H9 (cell line): Measurements from ENCODE around the gene ISOC1. TPM values are rescaled to one million over a fixed set of nuclear protein-coding genes. Genes with fewer than 3 reads are reported as not detected.

Source experiments
- DNase-seq: peaks from one replicate; pipeline ENCODE4 v3.0.0-alpha.2; 2017
- H2AFZ ChIP-seq: one replicate; pipeline ENCODE4 v1.6.1; 2013; ENCODE audit warnings: mild to moderate bottlenecking, low read length, control low read depth, moderate library complexity
- H2AK5ac ChIP-seq: 2 replicates; pipeline ENCODE4 v1.6.1; 2013; ENCODE audit warnings: low read length, control low read depth, mixed read lengths; ENCODE audit not compliant: insufficient read length
- H2BK120ac ChIP-seq: one replicate; pipeline ENCODE4 v1.6.1; 2013; ENCODE audit warnings: low read depth, mild to moderate bottlenecking, low read length, control low read depth, inconsistent platforms; ENCODE audit not compliant: poor library complexity, severe bottlenecking
- H2BK12ac ChIP-seq: 2 replicates; pipeline ENCODE4 v1.6.1; 2013; ENCODE audit warnings: low read length, control low read depth, mixed read lengths, low read depth; ENCODE audit not compliant: insufficient read length
- H2BK15ac ChIP-seq: 2 replicates; pipeline ENCODE4 v1.6.1; 2013; ENCODE audit warnings: low read depth, low read length, control low read depth
- H2BK20ac ChIP-seq: one replicate; pipeline ENCODE4 v1.6.1; 2013; ENCODE audit warnings: low read depth, mild to moderate bottlenecking, low read length, control low read depth, inconsistent platforms; ENCODE audit not compliant: poor library complexity, severe bottlenecking
- H2BK5ac ChIP-seq: 2 replicates; pipeline ENCODE4 v1.6.1; 2013; ENCODE audit warnings: low read length, control low read depth, mixed read lengths; ENCODE audit not compliant: insufficient read length
- H3K14ac ChIP-seq: 2 replicates; pipeline ENCODE4 v1.6.1; 2013; ENCODE audit warnings: low read length, control low read depth; ENCODE audit not compliant: insufficient read depth
- H3K18ac ChIP-seq: 2 replicates; pipeline ENCODE4 v1.6.1; 2013; ENCODE audit warnings: low read depth, mild to moderate bottlenecking, mixed read lengths, low read length, control low read depth; ENCODE audit not compliant: insufficient read length
- H3K23ac ChIP-seq: 2 replicates; pipeline ENCODE4 v1.6.1; 2013; ENCODE audit warnings: low read length, control low read depth, mixed read lengths, low read depth; ENCODE audit not compliant: insufficient read length
- H3K23me2 ChIP-seq: 2 replicates; pipeline ENCODE4 v1.6.1; 2013; ENCODE audit warnings: low read depth, mild to moderate bottlenecking, mixed read lengths, low read length, control low read depth; ENCODE audit not compliant: insufficient read length, poor library complexity, severe bottlenecking
- H3K27ac ChIP-seq: 2 replicates; pipeline ENCODE4 v1.5.1; 2013; ENCODE audit warnings: low read length, control low read depth, mixed read lengths, low read depth; ENCODE audit not compliant: insufficient read length
- H3K27me3 ChIP-seq: 2 replicates; pipeline ENCODE4 v1.6.1; 2013; ENCODE audit warnings: low read length, control low read depth, inconsistent platforms; ENCODE audit not compliant: insufficient read depth
- H3K4ac ChIP-seq: 2 replicates; pipeline ENCODE4 v1.6.1; 2013; ENCODE audit warnings: low read depth, mild to moderate bottlenecking, control low read depth, inconsistent platforms, low read length, moderate library complexity
- H3K4me1 ChIP-seq: 2 replicates; pipeline ENCODE4 v1.6.1; 2013; ENCODE audit warnings: low read length, control low read depth, inconsistent platforms; ENCODE audit not compliant: insufficient read depth
- H3K4me2 ChIP-seq: 2 replicates; pipeline ENCODE4 v1.6.1; 2013; ENCODE audit warnings: low read length, control low read depth, mixed read lengths; ENCODE audit not compliant: insufficient read length, insufficient read depth
- H3K56ac ChIP-seq: 2 replicates; pipeline ENCODE4 v1.6.1; 2013; ENCODE audit warnings: low read depth, mild to moderate bottlenecking, mixed read lengths, low read length, control low read depth; ENCODE audit not compliant: insufficient read length
- H3K79me1 ChIP-seq: 2 replicates; pipeline ENCODE4 v1.6.1; 2013; ENCODE audit warnings: low read depth, mild to moderate bottlenecking, moderate library complexity, low read length, control low read depth, inconsistent platforms; ENCODE audit not compliant: insufficient read depth, poor library complexity, severe bottlenecking
- H3K79me2 ChIP-seq: 2 replicates; pipeline ENCODE4 v1.6.1; 2013; ENCODE audit warnings: low read length, control low read depth, inconsistent platforms; ENCODE audit not compliant: insufficient read depth
- H3K9ac ChIP-seq: 2 replicates; pipeline ENCODE4 v1.6.1; 2013; ENCODE audit warnings: low read length, control low read depth, mixed read lengths; ENCODE audit not compliant: insufficient read length; ENCODE audit errors: extremely low read depth
- H3K9me3 ChIP-seq: one replicate; pipeline ENCODE4 v1.6.1; 2013; ENCODE audit warnings: low read depth, low read length, inconsistent platforms; ENCODE audit not compliant: control insufficient read depth
- H3T11ph ChIP-seq: one replicate; pipeline ENCODE4 v1.6.1; 2013; ENCODE audit warnings: mild to moderate bottlenecking, low read length, control low read depth, inconsistent platforms
- H4K20me1 ChIP-seq: one replicate; pipeline ENCODE4 v1.6.1; 2013; ENCODE audit not compliant: control insufficient read depth, insufficient read length, insufficient read depth
- H4K5ac ChIP-seq: 2 replicates; pipeline ENCODE4 v1.6.1; 2013; ENCODE audit warnings: low read depth, mild to moderate bottlenecking, mixed read lengths, low read length, control low read depth; ENCODE audit not compliant: insufficient read length
- H4K8ac ChIP-seq: replicated peaks from 2 replicates; pipeline ENCODE4 v1.6.1; 2013; ENCODE audit warnings: low read length, control low read depth, mixed read lengths, low read depth; ENCODE audit not compliant: insufficient read length
- H4K91ac ChIP-seq: 2 replicates; pipeline ENCODE4 v1.6.1; 2013; ENCODE audit warnings: low read depth, mild to moderate bottlenecking, moderate library complexity, mixed read lengths, low read length, control low read depth; ENCODE audit not compliant: insufficient read length
- H3K27ac Mint-ChIP-seq, 3 experiments: 2 replicates in 2 of 3; 3 replicates in 1 of 3; pipeline ENCODE4 v1.8.0; 2020 to 2021; ENCODE audit warnings: mixed read lengths in 3 of 3, mild to moderate bottlenecking in 1 of 3, moderate library complexity in 1 of 3
- H3K27me3 Mint-ChIP-seq: 2 replicates; pipeline ENCODE4 v1.8.0; 2021; ENCODE audit warnings: low read depth, mild to moderate bottlenecking, moderate library complexity, mixed read lengths
- H3K36me3 Mint-ChIP-seq, 3 experiments: 2 replicates in 2 of 3; 3 replicates in 1 of 3; pipeline ENCODE4 v1.8.0; 2020 to 2021; ENCODE audit warnings: low read depth in 3 of 3, mixed read lengths in 3 of 3; ENCODE audit not compliant: insufficient read depth in 1 of 3
- H3K4me1 Mint-ChIP-seq, 2 experiments: 2 replicates each; pipeline ENCODE4 v1.8.0; 2020; ENCODE audit warnings: mixed read lengths in 2 of 2
- H3K4me3 Mint-ChIP-seq, 2 experiments: 2 replicates in 1 of 2; 3 replicates in 1 of 2; pipeline ENCODE4 v1.8.0; 2020 to 2021; ENCODE audit warnings: mild to moderate bottlenecking in 2 of 2, mixed read lengths in 2 of 2, moderate library complexity in 1 of 2
- H3K9me3 Mint-ChIP-seq, 2 experiments: 2 replicates in 1 of 2; 3 replicates in 1 of 2; pipeline ENCODE4 v1.8.0; 2020; ENCODE audit warnings: mild to moderate bottlenecking in 2 of 2, mixed read lengths in 2 of 2, moderate library complexity in 1 of 2
- CTCF ChIP-seq: fragments of 200-600 bp; sonication (generic); conservative IDR thresholded peaks from 3 replicates; pipeline ENCODE4 v1.8.0; 2021; ENCODE audit warnings: antibody characterized with exemption, mild to moderate bottlenecking
- total RNA-seq: library from RNA; stranded (reverse); gene quantifications from 2 replicates; pipeline ENCODE4 v1.2.1, GENCODE V29; 2021

Gene ISOC1
- total RNA-seq, 1 experiment from 2014 or later, result 23.0 TPM

- peaks cover 5 to 10% (median 5%) of the 10 kb centered on the region in 3 experiments; a peak in 4 of 7 replicates for H3K36me3 Mint-ChIP-seq
- H3K23me2 ChIP-seq, result no peaks in the 10 kb centered on the region
- H3K27me3 ChIP-seq, result no peaks in the 10 kb centered on the region
- no peak overlapping the region for H2BK5ac ChIP-seq
- TF ChIP-seq CTCF, result no peak
- H4K5ac ChIP-seq, result no peak overlapping the region
- H2AK5ac ChIP-seq, result no peak overlapping the region
- no peak overlapping the region for H4K8ac ChIP-seq
- no peaks in the 10 kb centered on the region; the same call in 1 of the 2 replicates for H3K27me3 Mint-ChIP-seq
- no peak overlapping the region for H3K56ac ChIP-seq
- no peaks in the 10 kb centered on the region for H3K79me1 ChIP-seq
- H3K4me1 Mint-ChIP-seq, result peaks cover 6 to 15% of the 10 kb centered on the region in 2 experiments
- H2AFZ ChIP-seq, result no peak overlapping the region
- H3K4ac ChIP-seq, result no peak overlapping the region
- H2BK20ac ChIP-seq, result no peak overlapping the region
- H3K79me2 ChIP-seq, result no peaks in the 10 kb centered on the region
- H4K91ac ChIP-seq, result no peak overlapping the region
- H2BK12ac ChIP-seq, result no peak overlapping the region
- H3K4me3 Mint-ChIP-seq, result no peak overlapping the region
- H3K4me2 ChIP-seq, result no peak overlapping the region
- no peak for DNase-seq
- H2BK120ac ChIP-seq, result no peak overlapping the region
- no peaks in the 10 kb centered on the region for H3K9me3 ChIP-seq
- H3K27ac Mint-ChIP-seq, result no peak overlapping the region
- H2BK15ac ChIP-seq, result no peak overlapping the region
- H3K9me3 Mint-ChIP-seq, result no peaks in the 10 kb centered on the region
- no peak overlapping the region for H3K9ac ChIP-seq
- H3K18ac ChIP-seq, result no peak overlapping the region
- H3K27ac ChIP-seq, result no peak overlapping the region
- H3K23ac ChIP-seq, result no peak overlapping the region
- no peaks in the 10 kb centered on the region for H3K4me1 ChIP-seq
- H3K14ac ChIP-seq, result no peak overlapping the region
- H4K20me1 ChIP-seq, result no peaks in the 10 kb centered on the region
- no peak overlapping the region for H3T11ph ChIP-seq
Measured at GRCh38 chr5:129103397-129103796, 8.8 kb downstream of the ISOC1 start.
